NCI-H1048 (cell line): ENCODE data around the gene KLK14.

Experiments used
- DNase-seq: peaks from one replicate; lab custom pipeline; 2025; lab: John Stamatoyannopoulos, UW

KLK14 gene

DNA sequence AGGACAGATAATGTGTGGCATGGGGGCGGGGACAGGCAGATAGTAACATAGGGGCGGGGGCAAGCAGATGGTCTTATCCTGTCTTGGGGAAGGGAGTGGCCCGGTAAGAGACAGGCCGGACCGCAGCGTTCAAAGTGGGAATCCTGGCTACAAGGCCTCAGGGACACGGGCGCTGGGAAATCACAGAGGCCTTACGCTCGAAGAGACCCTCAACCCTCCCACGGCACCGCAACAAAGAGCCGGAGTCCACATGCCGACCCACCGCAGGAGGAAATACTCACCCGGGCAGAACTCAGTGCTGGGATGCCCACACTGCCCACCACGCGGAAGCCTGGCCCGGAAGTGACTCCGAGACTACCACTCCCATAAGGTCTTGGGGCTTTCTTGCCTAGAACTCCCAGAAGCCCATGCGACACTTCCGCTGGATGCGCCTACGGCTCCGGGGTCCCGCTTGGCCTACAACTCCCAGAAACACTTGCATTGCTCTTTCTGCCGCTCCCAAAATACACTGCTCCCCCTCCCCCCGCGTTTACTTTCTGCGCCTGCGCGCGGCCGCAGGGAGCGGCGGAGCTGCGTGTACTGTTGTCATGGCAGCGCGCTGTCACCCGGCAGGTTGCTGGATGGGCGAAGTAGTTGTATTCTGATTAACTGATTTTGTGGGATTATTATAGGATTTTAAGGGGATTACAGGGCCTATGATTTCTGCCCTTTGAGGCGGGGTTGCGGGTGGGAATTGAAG is 25.5 kb upstream of the KLK14 start, which contains the start of gene CTU1:
TSS of gene CTU1 (minus strand) at position 344 of the 739 bp plus-strand sequence. CDS start 3,840 bp downstream, outside the sequence.
- peak; percentile 97 for DNase-seq

DNA sequence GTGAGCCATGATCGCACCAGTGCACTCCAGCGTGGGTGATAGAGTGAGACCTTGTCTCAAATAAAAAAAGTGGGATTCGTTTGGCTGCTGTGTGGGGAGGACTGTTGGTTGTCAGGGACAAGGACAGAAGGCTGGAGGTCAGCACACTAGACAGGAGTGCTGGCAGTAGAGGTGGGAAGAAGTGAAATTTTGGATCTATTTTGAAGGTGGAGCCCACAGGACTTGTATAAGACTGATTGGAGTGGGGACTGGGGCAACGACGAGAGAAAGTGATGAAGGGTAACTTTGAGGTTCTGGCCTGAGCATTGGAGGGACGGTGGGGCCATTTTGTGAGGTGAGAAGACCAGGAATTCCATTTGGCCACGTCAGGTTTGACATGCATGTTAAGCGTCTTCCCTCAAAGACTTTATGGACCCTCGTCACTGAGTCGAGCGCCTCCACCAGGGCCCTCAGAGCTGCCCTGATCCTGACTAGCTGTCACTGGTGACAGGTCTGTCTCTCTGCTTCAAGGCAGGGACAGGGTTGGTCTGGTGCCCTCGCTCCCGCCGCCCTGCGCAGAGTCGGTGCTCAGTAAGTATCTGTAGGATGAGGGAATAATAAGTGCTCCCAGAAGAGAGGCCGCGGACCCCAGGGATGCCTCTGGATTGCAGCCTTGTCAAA is 24.8 kb upstream of the KLK14 start:
- DNase-seq: no peak

GRCh38 chr19:51103926-51104341 is 21.2 kb upstream of the KLK14 start:
- no peak for DNase-seq

DNA sequence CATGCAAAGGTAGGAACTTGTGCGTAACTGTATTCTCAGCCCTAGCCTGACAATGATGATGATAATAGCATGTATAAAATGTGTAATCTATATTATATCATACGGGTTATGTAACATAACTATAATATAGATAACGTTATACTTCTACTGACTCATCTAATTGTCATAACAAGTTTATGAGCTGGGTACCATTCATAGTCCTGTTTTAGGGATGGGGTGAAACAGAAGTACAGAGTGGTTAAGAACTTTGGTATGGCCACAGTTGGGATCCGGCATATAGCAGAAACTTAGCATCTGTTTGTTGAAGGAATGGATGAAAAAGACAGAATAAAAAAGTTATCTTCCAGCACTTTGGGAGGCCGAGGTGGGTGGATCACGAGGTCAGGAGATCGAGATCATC is 20.3 kb upstream of the KLK14 start:
- DNase-seq: no peak

GRCh38 chr19:51101171-51101865 is 18.6 kb upstream of the KLK14 start:
- no peak for DNase-seq

GRCh38 chr19:51100601-51101000 is 17.9 kb upstream of the KLK14 start:
- DNase-seq: no peak

DNA sequence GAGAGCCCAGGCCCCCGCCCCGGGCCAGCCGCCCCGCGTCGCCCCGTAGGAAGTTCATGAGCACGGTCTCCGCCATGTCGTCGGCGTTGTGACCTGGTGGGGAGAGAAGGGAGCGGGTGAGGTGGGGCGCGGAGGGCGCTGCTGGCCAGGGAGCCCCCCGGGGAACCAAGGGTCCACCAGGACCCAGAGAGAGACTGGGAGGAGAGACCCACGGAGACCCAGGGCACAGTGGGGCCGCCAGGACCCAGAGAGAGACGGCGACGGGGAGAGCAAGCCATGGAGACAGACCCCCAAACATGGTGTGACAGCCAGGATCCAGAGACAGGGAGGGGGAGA is 16.3 kb upstream of the KLK14 start:
- no peak for DNase-seq

DNA sequence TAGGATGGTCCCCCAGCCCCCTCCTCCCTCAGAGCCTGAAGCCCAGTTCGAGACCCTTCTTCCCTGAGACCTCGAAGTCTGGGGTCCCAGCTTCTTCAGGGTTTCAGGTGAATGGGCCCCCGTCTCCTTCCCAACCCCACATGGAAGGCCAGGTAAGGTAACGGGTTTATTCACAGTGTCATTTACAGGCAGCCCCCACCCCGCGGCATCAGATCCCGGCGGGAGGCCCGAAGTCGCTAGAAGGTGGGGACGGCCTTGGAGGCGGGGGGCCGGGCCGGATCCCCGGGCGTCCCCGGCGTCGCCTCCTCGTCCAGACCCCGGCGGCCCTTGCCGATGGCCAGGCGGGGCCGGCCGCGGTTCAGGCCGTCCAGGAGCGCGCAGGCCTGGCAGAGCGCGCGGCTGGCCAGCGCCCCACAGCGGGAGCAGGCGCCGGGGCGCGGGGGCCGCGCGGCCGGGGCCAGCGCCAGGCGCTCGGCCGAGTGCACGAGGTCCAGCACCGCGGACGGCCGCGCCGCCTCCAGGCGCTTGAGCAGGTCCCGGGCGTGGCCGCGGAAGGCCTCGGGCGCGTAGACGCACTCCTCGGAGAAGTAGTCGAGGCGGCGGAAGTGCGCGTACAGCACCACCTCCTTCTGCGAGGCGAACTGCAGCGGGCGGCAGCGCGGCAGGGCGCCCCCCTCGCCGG is 15.8 kb upstream of the KLK14 start:
- no peak for DNase-seq

GRCh38 chr19:51097796-51098195 is 15.1 kb upstream of the KLK14 start:
- no peak for DNase-seq

DNA sequence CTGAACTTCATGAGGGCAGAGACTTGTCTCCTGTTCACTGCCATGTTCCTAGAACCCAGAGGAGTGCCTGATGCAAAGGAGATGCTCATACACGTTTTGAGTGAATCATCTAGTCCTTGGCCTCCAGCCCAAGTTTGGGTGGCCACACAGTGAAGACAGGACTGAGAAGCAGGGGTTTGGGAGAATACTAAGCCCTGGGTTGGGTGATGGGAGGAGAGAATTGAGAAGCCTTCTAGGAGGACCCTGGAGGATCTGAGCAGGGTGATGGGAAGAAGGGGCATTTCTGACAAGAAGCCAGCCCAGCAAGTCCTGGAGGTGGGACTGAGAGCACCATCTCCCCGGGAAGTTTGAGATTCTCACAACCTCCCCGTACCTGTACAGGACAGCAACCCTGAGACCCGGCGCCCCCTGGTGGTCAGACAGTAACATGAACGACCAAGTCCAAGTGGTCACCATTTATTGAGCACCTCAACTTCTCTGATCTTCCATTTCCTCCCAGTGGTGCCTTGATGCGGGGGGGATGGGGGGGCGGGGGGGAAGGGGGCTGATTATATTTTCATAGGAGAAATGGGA is 14.6 kb upstream of the KLK14 start:
- no peak for DNase-seq

DNA sequence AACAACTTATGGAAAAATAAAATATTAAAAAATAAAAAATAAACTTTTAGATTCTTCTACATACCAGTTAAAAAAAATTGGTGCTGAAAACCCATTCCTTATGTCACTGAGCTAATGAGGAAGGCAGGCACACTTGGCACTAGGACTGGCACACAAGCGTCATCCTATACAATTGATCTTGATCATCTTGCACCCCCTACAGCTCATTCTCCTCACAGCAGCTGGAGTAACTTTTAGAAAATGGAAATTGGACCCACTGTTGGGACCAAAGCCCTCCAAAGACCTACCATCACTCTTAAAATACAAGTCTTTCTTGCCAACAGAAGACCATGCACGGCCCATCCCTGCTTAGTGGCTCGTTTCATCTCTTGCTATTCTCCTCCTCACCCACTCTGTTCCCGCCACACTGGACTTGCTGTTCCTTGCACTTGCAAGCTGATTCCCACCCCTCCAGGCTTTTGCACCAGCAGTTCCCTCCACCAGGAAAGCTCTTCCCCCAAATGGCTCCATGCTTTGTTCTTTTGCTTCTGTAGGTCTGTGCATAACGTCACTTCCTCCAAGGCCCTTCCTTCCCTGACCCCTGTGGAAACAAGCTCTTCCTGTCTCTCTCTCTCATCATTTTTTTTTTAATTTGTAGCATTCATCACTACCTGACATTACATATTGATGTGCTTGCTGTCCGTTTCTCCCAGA is 13.9 kb upstream of the KLK14 start:
- no peak for DNase-seq

- DNase-seq: no peak
These were observed 12.1 kb upstream of the KLK14 start for GRCh38 chr19:51094696-51095279.

- DNase-seq: no peak
These were observed 11.0 kb upstream of the KLK14 start for GRCh38 chr19:51093510-51094345.

DNA sequence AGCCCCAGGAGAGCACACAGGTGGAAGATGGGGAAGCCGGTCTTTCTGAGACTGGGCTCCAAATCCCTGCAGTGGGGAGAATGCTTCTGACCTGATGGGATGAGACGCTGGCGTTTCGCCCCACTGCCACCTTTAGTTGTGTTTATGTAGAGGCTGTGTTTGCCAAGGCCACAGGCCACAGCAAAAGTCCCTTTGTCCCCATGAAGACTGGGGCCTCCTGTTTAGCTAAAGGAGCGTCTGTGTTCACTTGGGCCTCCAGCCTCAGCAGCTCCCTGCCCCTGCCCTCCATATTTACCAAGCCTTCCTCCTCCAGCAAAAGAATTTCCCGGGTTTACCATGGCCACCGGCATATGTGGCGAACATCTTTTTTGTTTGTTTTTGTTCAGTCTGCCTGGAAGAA is 10.4 kb upstream of the KLK14 start:
- DNase-seq: no peak

- no peak for DNase-seq
These were observed 9.5 kb upstream of the KLK14 start for GRCh38 chr19:51091895-51092873.

DNA sequence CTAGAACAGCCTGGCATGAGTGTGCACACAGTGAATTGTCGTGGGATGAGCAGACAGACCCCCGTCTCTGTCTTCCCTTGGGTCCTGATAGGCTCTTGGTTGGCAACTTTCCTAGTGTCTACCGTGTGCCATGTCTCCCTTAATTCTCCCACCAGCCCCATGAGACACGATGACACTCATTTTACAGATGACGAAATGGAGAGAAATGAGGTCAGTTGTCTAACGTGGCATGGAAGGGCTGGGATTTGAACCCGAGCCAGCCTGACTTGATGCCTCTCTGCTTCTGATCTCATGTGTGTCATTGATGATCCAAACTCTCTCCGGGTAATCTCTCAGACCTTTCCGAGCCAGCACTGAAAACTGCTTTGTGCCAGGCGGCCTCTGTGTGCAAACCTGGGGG is 8.4 kb upstream of the KLK14 start:
- no peak for DNase-seq

- no peak for DNase-seq
These were observed 7.8 kb upstream of the KLK14 start for GRCh38 chr19:51090471-51090870.

DNA sequence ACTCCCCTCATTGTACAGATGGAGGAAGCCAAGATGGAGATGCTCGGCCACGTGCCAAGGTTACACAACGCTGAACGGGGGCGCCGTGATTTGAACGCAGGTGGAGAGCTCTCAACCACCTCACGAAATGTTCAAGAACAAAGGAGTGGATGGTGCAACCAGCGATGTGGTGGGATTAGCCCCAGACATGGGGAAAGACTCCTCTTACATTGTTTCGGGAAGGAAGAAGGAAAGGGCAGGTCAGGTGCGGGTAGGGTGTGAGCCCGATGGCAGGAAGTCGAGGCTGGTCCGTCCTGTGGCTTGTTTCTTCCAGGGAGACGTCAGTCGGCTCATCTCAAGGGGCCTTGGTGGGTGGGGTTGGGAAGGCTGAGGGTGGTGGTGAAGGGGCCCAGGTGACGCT is 7.1 kb upstream of the KLK14 start:
- DNase-seq: no peak
